Endothelial cell of umbilical vein (primary cell): ENCODE results near the gene GDNF.

Experiments used
- EZH2 ChIP-seq: IDR thresholded peaks from 2 replicates; pipeline ENCODE4 v1.6.1; 2012; ENCODE audit warnings: borderline replicate concordance, low read depth, mild to moderate bottlenecking, moderate library complexity, low read length, inconsistent platforms; ENCODE audit not compliant: severe bottlenecking
- POLR2A ChIP-seq: IDR thresholded peaks from 2 replicates; pipeline ENCODE4 v1.6.1; 2012; ENCODE audit warnings: low read depth, mild to moderate bottlenecking, control low read depth, low read length
- POLR2AphosphoS5 ChIP-seq: IDR thresholded peaks from 2 replicates; pipeline ENCODE4 v1.6.1; 2012; ENCODE audit warnings: low read depth, mild to moderate bottlenecking, control low read depth, low read length, moderate library complexity; ENCODE audit not compliant: insufficient read depth
- TF ChIP-seq, protein P1 (sequence below), 2 donors: IDR thresholded peaks; 1 replicate in 1 of 2; 2 replicates in 1 of 2; pipeline ENCODE4 v1.5.1; 2011; ENCODE audit warnings: low read length in 2 of 2, mild to moderate bottlenecking in 2 of 2, moderate library complexity in 2 of 2, control low read depth in 1 of 2, inconsistent platforms in 1 of 2, low read depth in 1 of 2; ENCODE audit not compliant: insufficient read depth in 1 of 2; ENCODE audit errors: extremely low read depth in 1 of 2
- TF ChIP-seq, protein P2 (sequence below): IDR thresholded peaks from 2 replicates; pipeline ENCODE4 v1.6.1; 2011; ENCODE audit not compliant: insufficient read depth, insufficient read length

DNA sequence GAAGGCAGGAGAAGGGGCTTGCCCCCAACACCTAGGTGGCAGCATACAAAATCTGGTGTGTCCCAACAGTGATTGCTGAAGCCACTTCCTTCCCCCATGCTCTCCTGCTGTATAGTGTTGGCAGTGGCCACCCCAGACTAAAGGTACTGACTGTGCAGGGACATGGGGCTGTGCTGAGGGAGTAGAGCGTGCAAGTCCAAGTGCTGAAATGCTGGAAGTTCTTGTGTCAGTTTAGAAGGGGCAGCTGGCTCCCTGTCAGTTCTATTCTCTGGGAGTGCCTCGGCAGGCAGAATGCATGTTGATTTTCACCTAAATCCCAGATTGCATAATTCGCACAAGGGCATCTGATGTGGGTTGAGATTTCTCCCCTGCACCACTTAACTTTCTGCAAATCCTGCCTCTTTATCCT lies 68.6 kb downstream of the GDNF start:
- TF ChIP-seq, protein P1, sequence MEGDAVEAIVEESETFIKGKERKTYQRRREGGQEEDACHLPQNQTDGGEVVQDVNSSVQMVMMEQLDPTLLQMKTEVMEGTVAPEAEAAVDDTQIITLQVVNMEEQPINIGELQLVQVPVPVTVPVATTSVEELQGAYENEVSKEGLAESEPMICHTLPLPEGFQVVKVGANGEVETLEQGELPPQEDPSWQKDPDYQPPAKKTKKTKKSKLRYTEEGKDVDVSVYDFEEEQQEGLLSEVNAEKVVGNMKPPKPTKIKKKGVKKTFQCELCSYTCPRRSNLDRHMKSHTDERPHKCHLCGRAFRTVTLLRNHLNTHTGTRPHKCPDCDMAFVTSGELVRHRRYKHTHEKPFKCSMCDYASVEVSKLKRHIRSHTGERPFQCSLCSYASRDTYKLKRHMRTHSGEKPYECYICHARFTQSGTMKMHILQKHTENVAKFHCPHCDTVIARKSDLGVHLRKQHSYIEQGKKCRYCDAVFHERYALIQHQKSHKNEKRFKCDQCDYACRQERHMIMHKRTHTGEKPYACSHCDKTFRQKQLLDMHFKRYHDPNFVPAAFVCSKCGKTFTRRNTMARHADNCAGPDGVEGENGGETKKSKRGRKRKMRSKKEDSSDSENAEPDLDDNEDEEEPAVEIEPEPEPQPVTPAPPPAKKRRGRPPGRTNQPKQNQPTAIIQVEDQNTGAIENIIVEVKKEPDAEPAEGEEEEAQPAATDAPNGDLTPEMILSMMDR (IDR thresholded peaks at IDR 0.05; ENCODE audit: extremely low read depth in 1 of 2, insufficient read depth in 1 of 2, low read depth in 1 of 2, low read length in 2 of 2), result no peak
- TF ChIP-seq POLR2A (no peak), POLR2AphosphoS5 (no peak), EZH2 (no peak)
- TF ChIP-seq, protein P2, sequence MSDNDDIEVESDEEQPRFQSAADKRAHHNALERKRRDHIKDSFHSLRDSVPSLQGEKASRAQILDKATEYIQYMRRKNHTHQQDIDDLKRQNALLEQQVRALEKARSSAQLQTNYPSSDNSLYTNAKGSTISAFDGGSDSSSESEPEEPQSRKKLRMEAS, result no peak
